ENCODE measurements around the gene OSBPL10.

GRCh38 chr3:31848163-31848818, 132.8 kb downstream of the OSBPL10 start:
- TF ChIP-seq CTCF (IDR thresholded peaks at IDR 0.05) (no peak), POLR2A (IDR thresholded peaks at IDR 0.05) (no peak)
